Natural killer cell (primary cell): ENCODE measurements around the gene NKD1. TPM values are rescaled to one million over a fixed set of nuclear protein-coding genes. Genes with fewer than 3 reads are reported as not detected.

Experiments used
- ATAC-seq, 3 donors: fragments of 150-1000 bp in 2 of 3; fragments of 200-7000 bp in 1 of 3; cut with Tn5 transposase; 1 replicate in 1 of 3; 2 replicates in 2 of 3; pipeline ENCODE4 v1.10.0; 2021; ENCODE audit warnings: mild to moderate bottlenecking in 2 of 3, moderate library complexity in 2 of 3
- DNase-seq, 2 donors: peaks; one replicate each; pipeline versions ENCODE4 v3.0.0 to v3.0.0-alpha.2; 2013 to 2021; ENCODE audit warnings: mixed read lengths in 1 of 2
- H3K27ac ChIP-seq: one replicate; pipeline ENCODE4 v1.5.1; 2013; ENCODE audit warnings: mild to moderate bottlenecking, low read length
- H3K27me3 ChIP-seq: one replicate; pipeline ENCODE4 v1.6.1; 2013; ENCODE audit warnings: low read length; ENCODE audit not compliant: control insufficient read depth, insufficient read depth
- H3K36me3 ChIP-seq: one replicate; pipeline ENCODE4 v1.6.1; 2013; ENCODE audit warnings: low read length; ENCODE audit not compliant: control insufficient read depth, insufficient read depth
- H3K4me1 ChIP-seq: one replicate; pipeline ENCODE4 v1.6.1; 2013; ENCODE audit warnings: low read length; ENCODE audit not compliant: control insufficient read depth, insufficient read depth
- H3K4me3 ChIP-seq: one replicate; pipeline ENCODE4 v1.5.1; 2013; ENCODE audit warnings: low read length
- H3K9me3 ChIP-seq: one replicate; pipeline ENCODE4 v1.6.1; 2013; ENCODE audit warnings: low read length; ENCODE audit not compliant: control insufficient read depth, insufficient read depth
- H3K27ac Mint-ChIP-seq, 2 donors: one replicate each; pipeline ENCODE4 v1.8.0; 2022; ENCODE audit warnings: mild to moderate bottlenecking in 2 of 2, mixed read lengths in 2 of 2, moderate library complexity in 1 of 2
- H3K27me3 Mint-ChIP-seq, 2 donors: one replicate each; pipeline ENCODE4 v1.8.0; 2022; ENCODE audit warnings: low read depth in 2 of 2, mixed read lengths in 2 of 2
- H3K36me3 Mint-ChIP-seq: one replicate; pipeline ENCODE4 v1.8.0; 2022; ENCODE audit warnings: mixed read lengths
- H3K4me1 Mint-ChIP-seq, 2 donors: one replicate each; pipeline ENCODE4 v1.8.0; 2022; ENCODE audit warnings: mixed read lengths in 2 of 2
- H3K4me3 Mint-ChIP-seq: one replicate; pipeline ENCODE4 v1.8.0; 2022; ENCODE audit warnings: mild to moderate bottlenecking, moderate library complexity, mixed read lengths
- H3K9me3 Mint-ChIP-seq, 2 donors: one replicate each; pipeline ENCODE4 v1.8.0; 2022; ENCODE audit warnings: mixed read lengths in 2 of 2
- CTCF ChIP-seq: fragments of 200-600 bp; IDR thresholded peaks from one replicate; pipeline ENCODE4 v1.8.0; 2022; ENCODE audit warnings: antibody characterized with exemption
- WGBS: methylation state at CpG from one replicate; pipeline ENCODE4 v1.1.7; 2013; ENCODE audit warnings: missing lambda C conversion rate; ENCODE audit not compliant: insufficient coverage; 5-methylcytosine and 5-hydroxymethylcytosine counted together
- intact Hi-C: fragments of 100-400 bp; cut with micrococcal nuclease; formaldehyde crosslinking; loops from one replicate; pipeline ENCODE4 v1.14.2; 2022
- total RNA-seq, 4 donors: library from RNA; stranded (reverse); fragments of 120-200 nt in 1 of 4; gene quantifications; one replicate each; pipeline versions ENCODE4 v1.2.3 to v1.2.4, GENCODE V29; 2013 to 2022

The NKD1 gene
- total RNA-seq, 3 donors from 2014 or later (not counting 1 experiment from before 2014, with no cell fraction given), result 0.75 to 1.5 (median 1.0) TPM

GRCh38 chr16:50665128-50665878 is 117.1 kb downstream of the NKD1 start:
- Mint-ChIP-seq H3K4me3 (peak overlapping the region; percentile 83), H3K27ac (peak overlapping the region; percentile 73 to 93), H3K36me3 (no peaks in the 10 kb centered on the region), H3K4me1 (peaks cover 23 to 30% of the 10 kb centered on the region in 2 donors), H3K9me3 (no peaks in the 10 kb centered on the region), H3K27me3 (no peaks in the 10 kb centered on the region)
- ATAC-seq (peak; percentile 73 to 78 (median 74)), DNase-seq (peak; percentile 80 to 90)
- Histone ChIP-seq H3K36me3 (peaks cover 13% of the 10 kb centered on the region), H3K4me1 (peaks cover 29% of the 10 kb centered on the region), H3K9me3 (no peaks in the 10 kb centered on the region), H3K4me3 (peak overlapping the region; percentile 56), H3K27me3 (no peaks in the 10 kb centered on the region), H3K27ac (peak overlapping the region; percentile 67)
- intact Hi-C loops, result loop anchor here (1.0 to 5.0 kb wide), 4 partner anchors 118 to 641 kb away; partner anchors contain the start of gene NKD1
- TF ChIP-seq CTCF, result peak; percentile 80
- 21% methylated on average over 40 of the region's 40 CpGs for WGBS

DNA sequence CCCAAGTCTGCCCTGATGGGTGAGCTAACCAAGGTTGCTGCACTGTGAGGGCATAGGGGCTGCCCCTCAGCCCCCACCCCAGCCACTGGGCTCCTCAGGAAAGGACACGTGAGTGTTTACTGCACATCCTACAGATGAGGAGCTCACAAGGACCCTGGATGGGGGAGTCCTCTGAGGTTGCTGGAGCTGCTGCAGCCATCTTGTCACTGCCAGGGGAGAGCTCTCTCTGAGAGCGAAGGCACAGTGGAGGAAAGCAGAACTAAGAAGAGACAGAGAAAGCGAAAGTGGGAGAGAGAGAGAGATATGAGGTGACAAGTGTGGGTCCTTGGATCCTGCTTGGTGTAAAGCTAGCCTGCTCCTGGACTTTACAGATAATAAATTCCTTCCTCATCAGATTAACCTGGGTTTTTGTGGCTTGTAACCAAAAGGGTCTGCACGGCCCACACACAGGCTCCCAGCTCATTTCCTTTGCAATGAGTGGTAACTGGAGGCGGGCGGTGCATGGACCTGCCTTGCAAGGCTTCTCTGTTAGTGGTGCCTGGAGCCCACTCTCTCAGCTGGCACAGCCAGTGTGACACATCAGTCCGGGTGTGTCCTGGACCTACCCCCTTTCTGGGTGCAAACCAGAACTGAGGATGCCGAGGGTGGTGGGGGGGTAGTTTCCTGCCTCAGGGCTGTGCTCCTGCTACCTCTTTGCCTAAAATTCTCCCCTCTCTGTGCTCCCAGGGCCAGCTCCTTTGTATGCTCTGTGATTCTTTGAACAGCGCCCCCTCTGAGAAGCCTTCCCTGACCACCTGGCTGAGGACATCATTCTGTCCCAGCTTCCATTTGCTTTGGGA is 118.7 kb downstream of the NKD1 start:
- Histone ChIP-seq H3K36me3 (peaks cover 23% of the 10 kb centered on the region), H3K27ac (peak overlapping the region; percentile 56), H3K4me3 (peak overlapping the region; percentile 2), H3K9me3 (peaks cover 4% of the 10 kb centered on the region), H3K27me3 (no peaks in the 10 kb centered on the region), H3K4me1 (peaks cover 29% of the 10 kb centered on the region)
- intact Hi-C loops, result loop anchor here (2.0 to 5.0 kb wide), 3 partner anchors 18 to 455 kb away; partner anchors contain the start of gene NKD1
- peak overlapping the region; percentile 86 for H3K4me3 Mint-ChIP-seq
- WGBS, result 23% methylated on average over 9 of the region's 9 CpGs
- no peak for TF ChIP-seq CTCF
- DNase-seq (peak in 1 of 2 donors; percentile 68), ATAC-seq (peak; percentile 73 to 85 (median 74))
- H3K4me1 Mint-ChIP-seq, result peaks cover 23 to 35% of the 10 kb centered on the region in 2 donors
- peaks cover 7% of the 10 kb centered on the region for H3K36me3 Mint-ChIP-seq
- H3K9me3 Mint-ChIP-seq, result no peaks in the 10 kb centered on the region
- no peaks in the 10 kb centered on the region for H3K27me3 Mint-ChIP-seq
- H3K27ac Mint-ChIP-seq, result peak overlapping the region; percentile 69 to 81

GRCh38 chr16:50667497-50668367 is 119.5 kb downstream of the NKD1 start:
- TF ChIP-seq CTCF, result no peak
- H3K4me1 Mint-ChIP-seq, result peaks cover 23 to 35% of the 10 kb centered on the region in 2 donors
- peaks cover 0 to 4% of the 10 kb centered on the region in 2 donors for H3K9me3 Mint-ChIP-seq
- Histone ChIP-seq H3K4me1 (peaks cover 29% of the 10 kb centered on the region), H3K27ac (peak overlapping the region; percentile 56), H3K36me3 (peaks cover 31% of the 10 kb centered on the region), H3K27me3 (no peaks in the 10 kb centered on the region), H3K9me3 (peaks cover 12% of the 10 kb centered on the region), H3K4me3 (no peak overlapping the region)
- no peaks in the 10 kb centered on the region for H3K27me3 Mint-ChIP-seq
- peaks cover 8% of the 10 kb centered on the region for H3K36me3 Mint-ChIP-seq
- peak overlapping the region; percentile 86 for H3K4me3 Mint-ChIP-seq
- 91% methylated on average over 21 of the region's 21 CpGs for WGBS
- peak in 1 of 2 donors; percentile 45 for DNase-seq
- ATAC-seq, result no peak
- intact Hi-C loops, result loop anchor here (2.0 to 5.0 kb wide), 3 partner anchors 17 to 455 kb away; partner anchors contain the start of gene NKD1
- peak overlapping the region; percentile 69 to 81 for H3K27ac Mint-ChIP-seq
